H1 (cell line): ENCODE measurements around the gene LRP1. TPM values are rescaled to one million over a fixed set of nuclear protein-coding genes. Genes with fewer than 3 reads are reported as not detected.
A peak's percentile ranks its signal among the peaks of the same experiment; 100 is the strongest.

ENCODE experiments used
- CTCF ChIA-PET: fragments of 300-600 bp; sonication (Branson Sonifier 250); formaldehyde crosslinking; loops from one replicate; lab custom pipeline; 2021; ENCODE audit not compliant: partially characterized antibody; lab: Charles Lee
- POLR2A ChIA-PET: fragments of 300-600 bp; sonication (Branson Sonifier 250); formaldehyde crosslinking; loops from one replicate; lab custom pipeline; 2021; ENCODE audit warnings: inconsistent platforms; ENCODE audit not compliant: partially characterized antibody; lab: Charles Lee
- DNase-seq, 2 experiments: peaks; one replicate each; pipeline versions ENCODE4 v3.0.0 to v3.0.0-alpha.2; 2010 to 2022; ENCODE audit warnings: low spot score in 2 of 2, low read depth in 1 of 2, mixed read lengths in 1 of 2
- FAIRE-seq: peaks from 2 replicates; lab custom pipeline; 2011; peaks lifted over from hg19 to GRCh38; lab: Jason Lieb, UNC
- H2AFZ ChIP-seq: 2 replicates; pipeline ENCODE4 v1.8.1; 2012; ENCODE audit warnings: low read length, inconsistent platforms
- H2AK5ac ChIP-seq: 2 replicates; pipeline ENCODE4 v1.6.1; 2013; ENCODE audit warnings: low read depth, low read length
- H2BK120ac ChIP-seq: replicated peaks from 2 replicates; pipeline ENCODE3; 2013; ENCODE audit warnings: low read depth, low read length, inconsistent platforms
- H2BK12ac ChIP-seq: 2 replicates; pipeline ENCODE4 v1.6.1; 2013; ENCODE audit warnings: low read depth, low read length
- H2BK15ac ChIP-seq: 2 replicates; pipeline ENCODE4 v1.6.1; 2013; ENCODE audit warnings: low read length
- H2BK20ac ChIP-seq: 2 replicates; pipeline ENCODE4 v1.6.1; 2013; ENCODE audit warnings: low read length
- H2BK5ac ChIP-seq: 2 replicates; pipeline ENCODE4 v1.6.1; 2013; ENCODE audit warnings: low read depth, low read length
- H3K14ac ChIP-seq: 2 replicates; pipeline ENCODE4 v1.6.1; 2013; ENCODE audit warnings: inconsistent platforms; ENCODE audit not compliant: insufficient read length
- H3K18ac ChIP-seq: 2 replicates; pipeline ENCODE4 v1.6.1; 2013; ENCODE audit warnings: low read length; ENCODE audit errors: extremely low read depth
- H3K23ac ChIP-seq: 2 replicates; pipeline ENCODE4 v1.6.1; 2013; ENCODE audit warnings: inconsistent platforms; ENCODE audit not compliant: insufficient read length
- H3K23me2 ChIP-seq: 2 replicates; pipeline ENCODE4 v1.6.1; 2013; ENCODE audit warnings: low read depth, low read length
- H3K27ac ChIP-seq: 2 replicates; pipeline ENCODE4 v1.6.1; 2011; ENCODE audit warnings: low read depth, low read length, inconsistent platforms
- H3K27me3 ChIP-seq, 4 experiments: replicated peaks in 1 of 4; 1 replicate in 1 of 4; 2 replicates in 3 of 4; pipeline versions ENCODE4 v1.6.1 to v1.8.1; 2011 to 2013; ENCODE audit warnings: low read length in 3 of 4, mild to moderate bottlenecking in 3 of 4, inconsistent platforms in 2 of 4, mixed read lengths in 2 of 4, moderate library complexity in 1 of 4; ENCODE audit not compliant: control insufficient read depth in 3 of 4, insufficient read depth in 3 of 4; ENCODE audit errors: extremely low read depth in 1 of 4
- H3K36me3 ChIP-seq, 4 experiments: 2 replicates each; pipeline versions ENCODE4 v1.6.1 to v1.8.1; 2011 to 2013; ENCODE audit warnings: mild to moderate bottlenecking in 4 of 4, low read length in 3 of 4, moderate library complexity in 2 of 4, control low read depth in 1 of 4, inconsistent platforms in 1 of 4; ENCODE audit not compliant: insufficient read depth in 4 of 4, control insufficient read depth in 2 of 4
- H3K4ac ChIP-seq: replicated peaks from 2 replicates; pipeline ENCODE3; 2013; ENCODE audit warnings: low read length, low read depth, mixed read lengths, inconsistent platforms; ENCODE audit not compliant: insufficient read length
- H3K4me1 ChIP-seq, 4 experiments: replicated peaks in 1 of 4; 1 replicate in 1 of 4; 2 replicates in 3 of 4; pipeline versions ENCODE4 v1.6.1 to v1.8.1; 2011 to 2013; ENCODE audit warnings: low read length in 3 of 4, inconsistent platforms in 2 of 4, mixed read lengths in 1 of 4; ENCODE audit not compliant: insufficient read depth in 4 of 4, control insufficient read depth in 3 of 4
- H3K4me2 ChIP-seq, 2 experiments: 2 replicates each; pipeline versions ENCODE4 v1.6.1 to v1.8.1; 2011 to 2013; ENCODE audit warnings: low read depth in 2 of 2, low read length in 2 of 2, control low read depth in 1 of 2, inconsistent platforms in 1 of 2, mild to moderate bottlenecking in 1 of 2; ENCODE audit not compliant: insufficient read depth in 1 of 2
- H3K4me3 ChIP-seq, 4 experiments: fragments of 200-600, 300-600 bp in 1 of 4; sonication (generic), shearing (Covaris generic), sonication (Bioruptor Twin) in 1 of 4; 2 replicates each; pipeline versions ENCODE4 v1.5.1 to v1.8.1; 2011 to 2016; ENCODE audit warnings: low read length in 4 of 4, low read depth in 3 of 4, control low read depth in 2 of 4, inconsistent platforms in 2 of 4, mild to moderate bottlenecking in 2 of 4, mixed read lengths in 1 of 4, moderate library complexity in 1 of 4; ENCODE audit not compliant: insufficient read depth in 2 of 4; ENCODE audit errors: extremely low read depth in 1 of 4
- H3K56ac ChIP-seq: replicated peaks from 2 replicates; pipeline ENCODE3; 2013; ENCODE audit warnings: low read depth, mild to moderate bottlenecking, mixed read lengths, low read length, inconsistent platforms; ENCODE audit not compliant: insufficient read length
- H3K79me1 ChIP-seq: 2 replicates; pipeline ENCODE4 v1.6.1; 2013; ENCODE audit warnings: low read depth, low read length, control low read depth
- H3K79me2 ChIP-seq, 2 experiments: 2 replicates each; pipeline versions ENCODE4 v1.6.1 to v1.8.1; 2012 to 2013; ENCODE audit warnings: low read length in 2 of 2, mild to moderate bottlenecking in 2 of 2, inconsistent platforms in 1 of 2; ENCODE audit not compliant: insufficient read depth in 2 of 2, control insufficient read depth in 1 of 2
- H3K9ac ChIP-seq, 4 experiments: replicated peaks in 1 of 4; 1 replicate in 1 of 4; 2 replicates in 3 of 4; pipeline versions ENCODE4 v1.6.1 to v1.8.1; 2011 to 2013; ENCODE audit warnings: low read depth in 3 of 4, low read length in 3 of 4, control low read depth in 2 of 4, mild to moderate bottlenecking in 2 of 4, moderate library complexity in 2 of 4, inconsistent platforms in 1 of 4; ENCODE audit errors: extremely low read depth in 1 of 4
- H3K9me3 ChIP-seq, 2 experiments: 2 replicates each; pipeline versions ENCODE4 v1.6.1 to v1.8.1; 2012 to 2013; ENCODE audit warnings: mild to moderate bottlenecking in 2 of 2, moderate library complexity in 2 of 2, control low read depth in 1 of 2, inconsistent platforms in 1 of 2, low read depth in 1 of 2, low read length in 1 of 2, mixed read lengths in 1 of 2; ENCODE audit not compliant: insufficient read depth in 2 of 2
- H4K20me1 ChIP-seq, 2 experiments: replicated peaks in 1 of 2; 2 replicates each; pipeline versions ENCODE3 to v1.8.1; 2011 to 2013; ENCODE audit warnings: inconsistent platforms in 2 of 2, low read length in 2 of 2, mild to moderate bottlenecking in 1 of 2; ENCODE audit not compliant: insufficient read depth in 2 of 2, control insufficient read depth in 1 of 2
- H4K5ac ChIP-seq: 2 replicates; pipeline ENCODE4 v1.6.1; 2013; ENCODE audit warnings: low read length, low read depth, mixed read lengths, inconsistent platforms; ENCODE audit not compliant: insufficient read length
- H4K8ac ChIP-seq: 2 replicates; pipeline ENCODE4 v1.8.0; 2013; ENCODE audit warnings: mild to moderate bottlenecking, moderate library complexity, low read length, inconsistent platforms; ENCODE audit not compliant: insufficient read depth; ENCODE audit errors: extremely low read depth
- H4K91ac ChIP-seq: replicated peaks from 2 replicates; pipeline ENCODE3; 2013; ENCODE audit warnings: low read length, mixed read lengths, inconsistent platforms; ENCODE audit not compliant: insufficient read length
- BRCA1 ChIP-seq: IDR thresholded peaks from 2 replicates; pipeline ENCODE4 v1.6.1; 2012; ENCODE audit warnings: low read depth, low read length, improper control_type of control experiment
- CREB1 ChIP-seq: IDR thresholded peaks from 2 replicates; pipeline ENCODE4 v1.6.1; 2012; ENCODE audit warnings: inconsistent platforms
- GTF2F1 ChIP-seq: IDR thresholded peaks from 2 replicates; pipeline ENCODE4 v1.6.1; 2012; ENCODE audit warnings: low read depth, low read length, improper control_type of control experiment, borderline replicate concordance
- HDAC6 ChIP-seq: IDR thresholded peaks from one replicate; pipeline ENCODE4 v1.7.1; 2012; ENCODE audit warnings: low read depth, mild to moderate bottlenecking, inconsistent platforms, low read length, moderate library complexity
- NANOG ChIP-seq: IDR thresholded peaks from 2 replicates; pipeline ENCODE4 v1.6.1; 2011; ENCODE audit warnings: low read length, low read depth, mild to moderate bottlenecking, inconsistent platforms; ENCODE audit not compliant: insufficient read depth, poor library complexity, severe bottlenecking
- RBBP5 ChIP-seq: IDR thresholded peaks from 2 replicates; pipeline ENCODE4 v1.7.1; 2012; ENCODE audit warnings: low read depth, mild to moderate bottlenecking, inconsistent platforms, low read length, moderate library complexity, borderline replicate concordance
- RXRA ChIP-seq: IDR thresholded peaks from 2 replicates; pipeline ENCODE4 v1.6.1; 2011; ENCODE audit warnings: low read depth, mild to moderate bottlenecking, low read length, moderate library complexity; ENCODE audit not compliant: insufficient read depth
- SIX5 ChIP-seq: IDR thresholded peaks from 2 replicates; pipeline ENCODE4 v1.6.1; 2011; ENCODE audit warnings: mild to moderate bottlenecking, low read depth, low read length
- SRF ChIP-seq: IDR thresholded peaks from 2 replicates; pipeline ENCODE4 v1.6.1; 2011; ENCODE audit warnings: mild to moderate bottlenecking, low read depth, low read length, moderate library complexity
- TEAD4 ChIP-seq: IDR thresholded peaks from 2 replicates; pipeline ENCODE4 v1.6.1; 2012; ENCODE audit warnings: low read depth, low read length, inconsistent platforms, mixed read lengths
- USF2 ChIP-seq: IDR thresholded peaks from 2 replicates; pipeline ENCODE4 v1.6.1; 2011; ENCODE audit warnings: low read length, improper control_type of control experiment
- ZNF274 ChIP-seq: IDR thresholded peaks from 2 replicates; pipeline ENCODE4 v1.7.0; 2012; ENCODE audit warnings: low read length, borderline replicate concordance; ENCODE audit errors: extremely low read depth
- WGBS, 2 experiments: shearing (Covaris generic) in 1 of 2; methylation state at CpG; one replicate each; pipeline versions ENCODE4 v1.1.6 to v1.1.7; 2013 to 2015; ENCODE audit warnings: low lambda C conversion rate in 2 of 2, mixed read lengths in 2 of 2, inconsistent platforms in 1 of 2, low coverage in 1 of 2, missing lambda C conversion rate in 1 of 2; ENCODE audit not compliant: insufficient replicate concordance in 2 of 2, insufficient coverage in 1 of 2, insufficient read length in 1 of 2; ENCODE audit errors: extremely low coverage in 1 of 2, missing lambda C conversion rate in 1 of 2; 5-methylcytosine and 5-hydroxymethylcytosine counted together
- polyA plus RNA-seq, 7 experiments: library from polyadenylated mRNA; depleted of rRNA in 3 of 7; stranded (reverse) in 5 of 7; unstranded in 2 of 7; fragments of >200 nt in 5 of 7; fragments of 200-250 nt in 2 of 7; gene quantifications; 1 replicate in 5 of 7; 2 replicates in 1 of 7; 4 replicates in 1 of 7; pipeline versions ENCODE4 v1.2.1 to v1.2.3, GENCODE V29; 2011 to 2013; ENCODE audit warnings: missing spikeins in 2 of 7, mixed read lengths in 2 of 7
- total RNA-seq: library from RNA; stranded (reverse); fragmentation: NEBNext Ultra II Directional; extraction: Animal tissue kit (Norgen Biotek cat#: 25700); gene quantifications from 2 replicates; pipeline ENCODE4 v1.2.1, GENCODE V29; 2021

LRP1 gene
- total and polyA plus RNA-seq, 2 of the 8 experiments (the other 6 are each of a cell fraction or from before 2014, with no cell fraction given): 35.3 to 92.5 TPM

GRCh38 chr12:57175428-57176138 lies 47.3 kb downstream of the LRP1 start:
- peak; percentile 45 for FAIRE-seq
- no peak for TF ChIP-seq BRCA1
- TF ChIP-seq HDAC6: no peak
- TF ChIP-seq ZNF274: no peak
- TF ChIP-seq NANOG: no peak
- 0 out of 2 replicates have a peak, but pooled peaks have one; percentile 40 for TF ChIP-seq CREB1
- no peak for TF ChIP-seq SRF
- no peak for TF ChIP-seq RBBP5
- TF ChIP-seq GTF2F1: no peak
- TF ChIP-seq SIX5: no peak
- TF ChIP-seq USF2: no peak
- TF ChIP-seq RXRA: no peak
- no peak for TF ChIP-seq TEAD4

More at GRCh38 chr12:57175428-57176138, 47.3 kb downstream of the LRP1 start:
- Histone ChIP-seq H2BK12ac (0 out of 2 replicates have a peak overlapping the region, but pooled peaks have one; percentile 1), H2AK5ac (no peak overlapping the region), H3K9me3 (no peaks in the 10 kb centered on the region), H3K23me2 (no peaks in the 10 kb centered on the region), H2AFZ (no peak overlapping the region), H3K14ac (no peak overlapping the region), H4K8ac (no peak overlapping the region), H3K27me3 (no peaks in the 10 kb centered on the region), H2BK15ac (no peak overlapping the region), H3K23ac (no peak overlapping the region), H2BK20ac (no peak overlapping the region), H3K9ac (no peak overlapping the region), H3K4me2 (no peak overlapping the region), H3K4me1 (no peaks in the 10 kb centered on the region), H2BK5ac (no peak overlapping the region), H4K5ac (no peak overlapping the region), H4K91ac (no peak overlapping the region), H3K4me3 (no peak overlapping the region), H3K4ac (no peak overlapping the region), H2BK120ac (no peak overlapping the region), H3K27ac (no peak overlapping the region), H3K36me3 (peaks cover 36 to 62% (median 54%) of the 10 kb centered on the region in 4 experiments), H3K79me1 (no peaks in the 10 kb centered on the region), H3K79me2 (no peaks in the 10 kb centered on the region), H3K56ac (no peak overlapping the region), H3K18ac (no peak overlapping the region), H4K20me1 (peaks cover 4 to 19% of the 10 kb centered on the region in 2 experiments)
- POLR2A ChIA-PET: interaction anchor here (0.6 to 9.9 kb wide), 23 partner anchors 9 to 344 kb away, joined by 3 to 91 read pairs (median 4); partner anchors contain the start of genes DDIT3, LRP1, LRP1-AS and SHMT2
- 75% methylated on average over 29 of the region's 29 CpGs; no CpG with 5 or more reads in 1 of the 2 experiments for WGBS, 2 experiments
- DNase-seq: peak; percentile 50 to 98
- CTCF ChIA-PET: interaction anchor here (0.7 to 21.9 kb wide), 39 partner anchors 9 to 743 kb away, joined by 3 to 389 read pairs (median 4); partner anchors contain the start of genes DCTN2, LRP1, LRP1-AS and SHMT2
